ENCODE results near the gene LHX8. TPM values are rescaled to one million over a fixed set of nuclear protein-coding genes. Genes with fewer than 3 reads are reported as not detected.

LHX8 gene
- total and polyA plus RNA-seq, 2 donors (not counting 1 experiment from before 2014, with no cell fraction given), result not detected

- CTCF ChIA-PET, result no interaction called here
- 88% methylated on average over 2 of the region's 4 CpGs for WGBS (ENCODE audit: insufficient coverage)
Observed at GRCh38 chr1:75166821-75167220, 32.6 kb downstream of the LHX8 start.

GRCh38 chr1:75170011-75170410, 35.8 kb downstream of the LHX8 start:
- ChIA-PET POLR2A (no interaction called here), CTCF (no interaction called here)
- Histone ChIP-seq H3K27ac (ENCODE audit: low read length in 2 of 2) (no peak overlapping the region), H2AFZ (ENCODE audit: insufficient read depth, low read depth, low read length, poor library complexity, severe bottlenecking) (no peak overlapping the region), H3K27me3 (replicated peaks in 1 of 4; ENCODE audit: control extremely low read depth in 1 of 4, control insufficient read depth in 3 of 4, insufficient read depth in 4 of 4, low read length in 3 of 4) (no peaks in the 10 kb centered on the region), H3K9ac (ENCODE audit: low read length) (no peak overlapping the region), H3K4me1 (ENCODE audit: control insufficient read depth in 2 of 2, insufficient read depth in 2 of 2, low read length in 2 of 2) (no peaks in the 10 kb centered on the region), H3K36me3 (replicated peaks in 1 of 2; ENCODE audit: control extremely low read depth in 1 of 2, control insufficient read depth in 1 of 2, extremely low read depth in 1 of 2, insufficient read depth in 2 of 2, low read length in 1 of 2) (no peaks in the 10 kb centered on the region), H3K4me3 (ENCODE audit: control extremely low read depth in 1 of 5, extremely low read depth in 1 of 5, insufficient read depth in 1 of 5, low read depth in 2 of 5, low read length in 4 of 5) (no peak overlapping the region), H4K20me1 (ENCODE audit: control insufficient read depth, insufficient read depth, low read length, poor library complexity, severe bottlenecking) (no peaks in the 10 kb centered on the region), H3K4me2 (replicated peaks; ENCODE audit: low read depth, low read length, poor library complexity, severe bottlenecking) (no peak overlapping the region), H3K79me2 (ENCODE audit: control insufficient read depth, insufficient read depth, low read length) (no peaks in the 10 kb centered on the region), H3K9me3 (ENCODE audit: control extremely low read depth in 1 of 3, control insufficient read depth in 2 of 3, insufficient read depth in 1 of 3, low read length in 2 of 3) (no peaks in the 10 kb centered on the region)
- no peaks in the 10 kb centered on the region for H3K9me3 Mint-ChIP-seq (ENCODE audit: insufficient read depth)
- H3K27me3 Mint-ChIP-seq, result no peaks in the 10 kb centered on the region
- no CpG with 5 or more reads among the region's 2 CpGs for WGBS (ENCODE audit: insufficient coverage)
- H3K4me1 Mint-ChIP-seq, result no peaks in the 10 kb centered on the region
- TF ChIP-seq CTCF (IDR thresholded peaks at IDR 0.05), result no peak
- TF ChIP-seq EZH2 (IDR thresholded peaks at IDR 0.05; ENCODE audit: borderline replicate concordance, insufficient read depth, low read depth, low read length, poor library complexity, severe bottlenecking), result no peak
- ATAC-seq (ENCODE audit: low read depth) (no peak), DNase-seq (no peak)
- H3K27ac Mint-ChIP-seq, result no peak overlapping the region
- H3K4me3 Mint-ChIP-seq, result no peak overlapping the region
- intact Hi-C loops (cut with micrococcal nuclease), result no loop called here

More at GRCh38 chr1:75166821-75167220, 32.6 kb downstream of the LHX8 start:
- H2AFZ ChIP-seq (ENCODE audit: insufficient read depth, low read depth, low read length, poor library complexity, severe bottlenecking), result no peak overlapping the region
- no peaks in the 10 kb centered on the region for H3K79me2 ChIP-seq (ENCODE audit: control insufficient read depth, insufficient read depth, low read length)
- POLR2A ChIA-PET, result no interaction called here
- H3K4me1 Mint-ChIP-seq, result no peaks in the 10 kb centered on the region
- DNase-seq, result no peak
- H3K9me3 Mint-ChIP-seq (ENCODE audit: insufficient read depth), result no peaks in the 10 kb centered on the region
- no peak for ATAC-seq (ENCODE audit: low read depth)
- H3K27ac ChIP-seq (ENCODE audit: low read length in 2 of 2), result no peak overlapping the region
- H3K4me3 Mint-ChIP-seq, result no peak overlapping the region
- no peaks in the 10 kb centered on the region for H3K36me3 ChIP-seq (replicated peaks in 1 of 2; ENCODE audit: control extremely low read depth in 1 of 2, control insufficient read depth in 1 of 2, extremely low read depth in 1 of 2, insufficient read depth in 2 of 2, low read length in 1 of 2)
- no peak overlapping the region for H3K4me2 ChIP-seq (replicated peaks; ENCODE audit: low read depth, low read length, poor library complexity, severe bottlenecking)
- no peaks in the 10 kb centered on the region for H3K9me3 ChIP-seq (ENCODE audit: control extremely low read depth in 1 of 3, control insufficient read depth in 2 of 3, insufficient read depth in 1 of 3, low read length in 2 of 3)
- H3K27me3 Mint-ChIP-seq, result no peaks in the 10 kb centered on the region
- no peaks in the 10 kb centered on the region for H3K27me3 ChIP-seq (replicated peaks in 1 of 4; ENCODE audit: control extremely low read depth in 1 of 4, control insufficient read depth in 3 of 4, insufficient read depth in 4 of 4, low read length in 3 of 4)
- no peak overlapping the region for H3K9ac ChIP-seq (ENCODE audit: low read length)
- intact Hi-C loops (cut with micrococcal nuclease), result no loop called here
- no peak overlapping the region for H3K27ac Mint-ChIP-seq
- no peaks in the 10 kb centered on the region for H3K4me1 ChIP-seq (ENCODE audit: control insufficient read depth in 2 of 2, insufficient read depth in 2 of 2, low read length in 2 of 2)
- TF ChIP-seq EZH2 (IDR thresholded peaks at IDR 0.05; ENCODE audit: borderline replicate concordance, insufficient read depth, low read depth, low read length, poor library complexity, severe bottlenecking), result no peak
- TF ChIP-seq CTCF (IDR thresholded peaks at IDR 0.05), result no peak
- no peaks in the 10 kb centered on the region for H4K20me1 ChIP-seq (ENCODE audit: control insufficient read depth, insufficient read depth, low read length, poor library complexity, severe bottlenecking)
- H3K4me3 ChIP-seq (ENCODE audit: control extremely low read depth in 1 of 5, extremely low read depth in 1 of 5, insufficient read depth in 1 of 5, low read depth in 2 of 5, low read length in 4 of 5), result no peak overlapping the region
